Small intestine (tissue), 7 donors: ENCODE measurements around the gene CDH13. TPM values are rescaled to one million over a fixed set of nuclear protein-coding genes. Genes with fewer than 3 reads are reported as not detected.

Source experiments
- DNase-seq, 2 donors: peaks; one replicate each; pipeline versions ENCODE4 v3.0.0 to v3.0.0-alpha.2; 2013
- FAIRE-seq: peaks from 2 replicates; lab custom pipeline; 2012; peaks lifted over from hg19 to GRCh38; lab: Jason Lieb, UNC
- H3K27ac ChIP-seq, 3 donors: one replicate each; pipeline ENCODE4 v1.5.1; 2013; ENCODE audit warnings: low read length in 2 of 3, mild to moderate bottlenecking in 2 of 3, control low read depth in 1 of 3, inconsistent platforms in 1 of 3, low read depth in 1 of 3, moderate library complexity in 1 of 3
- H3K27me3 ChIP-seq, 3 donors: one replicate each; pipeline ENCODE4 v1.6.1; 2013; ENCODE audit warnings: low read length in 3 of 3, inconsistent platforms in 1 of 3; ENCODE audit not compliant: control insufficient read depth in 3 of 3, insufficient read depth in 3 of 3
- H3K36me3 ChIP-seq, 3 donors: one replicate each; pipeline ENCODE4 v1.6.1; 2013; ENCODE audit warnings: low read length in 3 of 3, inconsistent platforms in 1 of 3, low read depth in 1 of 3, mild to moderate bottlenecking in 1 of 3, moderate library complexity in 1 of 3; ENCODE audit not compliant: control insufficient read depth in 3 of 3, insufficient read depth in 2 of 3
- H3K4me1 ChIP-seq, 3 donors: one replicate each; pipeline ENCODE4 v1.6.1; 2013; ENCODE audit warnings: low read length in 2 of 3, inconsistent platforms in 1 of 3, low read depth in 1 of 3, mild to moderate bottlenecking in 1 of 3, moderate library complexity in 1 of 3; ENCODE audit not compliant: control insufficient read depth in 3 of 3, insufficient read depth in 2 of 3
- H3K4me3 ChIP-seq, 3 donors: one replicate each; pipeline ENCODE4 v1.5.1; 2013; ENCODE audit warnings: low read length in 3 of 3, control low read depth in 1 of 3, inconsistent platforms in 1 of 3, low read depth in 1 of 3, mild to moderate bottlenecking in 1 of 3, moderate library complexity in 1 of 3
- H3K9me3 ChIP-seq, 2 donors: one replicate each; pipeline ENCODE4 v1.6.1; 2013; ENCODE audit warnings: low read depth in 1 of 2, low read length in 1 of 2; ENCODE audit not compliant: control insufficient read depth in 2 of 2, insufficient read depth in 1 of 2
- WGBS, 3 donors: extraction: QIAGEN DNeasy Blood & Tissue Kit; methylation state at CpG; one replicate each; pipeline ENCODE4 v1.1.7; 2013; 5-methylcytosine and 5-hydroxymethylcytosine counted together
- polyA plus RNA-seq, 4 donors: library from polyadenylated mRNA; stranded (reverse) in 3 of 4; unstranded in 1 of 4; fragments of 200-250 nt in 3 of 4; fragments of 120-200 nt in 1 of 4; gene quantifications; one replicate each; pipeline versions ENCODE4 v1.2.1 to v1.2.3, GENCODE V29; 2013
- donor health status: healthy with polysubstance abuse.
- donor health status: control.
- donor health status: control.
- donor health status: Bipolar disorder and iron deficiency.
- donor health status: healthy.

Gene CDH13
- polyA plus RNA-seq, 4 donors: 0.27 to 15.0 (median 2.9) TPM; not detected in 1

DNA sequence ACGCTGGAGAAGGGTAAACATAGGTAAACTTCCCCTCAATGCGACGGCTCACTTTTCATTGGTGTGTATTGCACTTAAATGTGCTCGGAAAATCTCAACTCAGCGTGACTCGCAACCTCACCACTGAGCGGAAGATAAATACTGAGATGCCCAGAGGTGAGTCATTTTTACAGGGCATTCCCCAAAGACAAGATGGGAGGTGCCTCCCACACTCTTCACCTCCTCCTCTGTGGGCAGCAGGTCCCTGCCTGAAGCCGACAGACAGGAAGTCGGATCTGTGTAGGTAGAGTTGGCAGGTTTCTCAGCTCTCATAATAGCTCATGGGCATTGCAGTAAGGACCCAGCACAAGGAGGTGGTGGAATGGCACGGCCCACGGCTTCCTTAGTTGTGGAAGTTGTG is 906.4 kb downstream of the CDH13 start:
- no peak for FAIRE-seq
- WGBS, 3 donors: 67 to 79% (median 78%) methylated on average over 11 of the region's 11 CpGs
- no peaks in the 10 kb centered on the region for H3K36me3 ChIP-seq

DNA sequence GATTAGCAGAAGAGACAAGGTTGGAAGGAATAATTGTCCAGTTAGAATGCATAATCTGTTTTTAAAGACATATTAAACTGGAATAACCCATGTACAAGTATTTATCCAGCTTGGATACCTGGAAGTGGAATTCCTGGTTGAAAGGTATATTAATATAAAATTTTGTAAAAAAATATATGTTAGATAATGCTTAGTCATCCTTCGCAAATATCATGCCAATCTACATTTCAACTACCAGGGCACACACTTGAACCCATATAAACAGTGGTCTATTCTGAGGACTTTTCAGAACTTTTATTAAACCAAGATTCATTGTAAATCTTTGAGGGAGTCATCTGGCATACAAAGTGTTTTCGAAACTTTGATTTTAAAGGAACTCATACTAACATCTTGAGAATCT is 911.9 kb downstream of the CDH13 start:
- H3K4me3 ChIP-seq: no peak overlapping the region
- H3K9me3 ChIP-seq: no peaks in the 10 kb centered on the region
- DNase-seq: no peak
- no peaks in the 10 kb centered on the region for H3K36me3 ChIP-seq
- no peaks in the 10 kb centered on the region for H3K4me1 ChIP-seq
- FAIRE-seq: no peak
- no peaks in the 10 kb centered on the region for H3K27me3 ChIP-seq
- WGBS, 3 donors: 88 to 93% (median 92%) methylated on average over 2 of the region's 2 CpGs
- no peak overlapping the region for H3K27ac ChIP-seq

More for the DNA sequence above, 906.4 kb downstream of the CDH13 start:
- H3K4me1 ChIP-seq: no peaks in the 10 kb centered on the region
- DNase-seq: no peak
- no peak overlapping the region for H3K4me3 ChIP-seq
- no peaks in the 10 kb centered on the region for H3K27me3 ChIP-seq
- H3K9me3 ChIP-seq: no peaks in the 10 kb centered on the region
- H3K27ac ChIP-seq: no peak overlapping the region

DNA sequence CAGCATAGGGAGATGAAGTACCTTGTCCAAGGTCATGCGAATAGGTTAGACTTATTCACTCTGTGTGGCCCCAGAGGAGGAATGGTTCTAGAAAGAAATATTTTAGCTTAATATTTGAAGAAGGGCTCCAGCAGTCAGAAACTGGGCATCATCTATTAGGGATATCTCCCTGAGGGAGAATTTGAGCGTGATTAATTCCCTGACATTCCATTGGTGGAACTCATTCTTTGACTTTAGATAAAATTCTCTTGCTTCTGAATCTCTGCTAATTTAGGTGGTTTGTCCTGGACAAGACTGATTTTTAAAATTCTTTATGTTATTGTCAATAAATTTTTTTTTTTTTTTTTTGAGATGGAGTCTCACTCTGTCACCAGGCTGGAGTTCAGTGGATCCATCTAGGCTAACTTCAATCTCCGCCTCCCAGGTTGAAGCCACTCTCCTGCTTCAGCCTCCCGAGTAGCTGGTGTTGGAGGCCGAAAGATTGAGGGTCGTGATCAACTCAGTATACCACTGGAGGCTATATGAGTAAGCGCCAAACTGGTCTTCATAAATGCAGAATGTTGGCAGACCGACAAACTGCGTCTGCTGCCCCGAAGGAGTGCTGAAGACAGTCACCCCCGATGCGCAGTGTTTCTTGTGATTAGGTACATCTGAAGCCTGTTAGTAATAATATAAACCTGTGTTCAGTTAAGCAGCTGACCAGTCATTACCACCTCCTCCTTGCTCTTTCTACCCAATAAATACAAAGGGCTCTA is 913.1 kb downstream of the CDH13 start:
- Histone ChIP-seq H3K4me1 (no peaks in the 10 kb centered on the region), H3K9me3 (no peaks in the 10 kb centered on the region), H3K4me3 (no peak overlapping the region), H3K36me3 (no peaks in the 10 kb centered on the region), H3K27ac (no peak overlapping the region), H3K27me3 (no peaks in the 10 kb centered on the region)
- DNase-seq (no peak), FAIRE-seq (no peak)
- WGBS, 3 donors: 85 to 93% (median 86%) methylated on average over 12 of the region's 12 CpGs

DNA sequence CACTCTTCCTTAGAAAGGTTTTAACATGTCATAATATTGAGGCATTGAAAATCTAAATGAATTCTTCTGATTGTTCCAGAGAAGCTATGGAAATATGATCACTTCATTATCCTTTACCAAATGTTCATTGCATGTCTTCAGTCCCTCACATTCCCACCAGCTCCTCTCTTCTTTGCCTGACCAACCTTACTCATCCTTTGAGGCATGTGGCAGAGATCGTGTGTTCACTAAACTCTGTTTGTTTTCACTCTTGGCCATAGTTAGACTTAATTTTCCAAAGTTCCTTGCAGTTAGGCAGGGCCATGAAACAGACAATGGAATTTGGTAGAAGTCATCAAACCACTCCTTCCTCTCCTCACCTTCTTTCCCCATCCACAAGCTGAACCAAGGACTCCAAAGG is 914.5 kb downstream of the CDH13 start:
- Histone ChIP-seq H3K36me3 (no peaks in the 10 kb centered on the region), H3K4me1 (no peaks in the 10 kb centered on the region), H3K9me3 (no peaks in the 10 kb centered on the region), H3K27ac (no peak overlapping the region), H3K27me3 (no peaks in the 10 kb centered on the region), H3K4me3 (no peak overlapping the region)
- FAIRE-seq (no peak), DNase-seq (no peak)
- WGBS, 3 donors: 63 to 68% (median 67%) methylated on average over 1 of the region's 1 CpG

DNA sequence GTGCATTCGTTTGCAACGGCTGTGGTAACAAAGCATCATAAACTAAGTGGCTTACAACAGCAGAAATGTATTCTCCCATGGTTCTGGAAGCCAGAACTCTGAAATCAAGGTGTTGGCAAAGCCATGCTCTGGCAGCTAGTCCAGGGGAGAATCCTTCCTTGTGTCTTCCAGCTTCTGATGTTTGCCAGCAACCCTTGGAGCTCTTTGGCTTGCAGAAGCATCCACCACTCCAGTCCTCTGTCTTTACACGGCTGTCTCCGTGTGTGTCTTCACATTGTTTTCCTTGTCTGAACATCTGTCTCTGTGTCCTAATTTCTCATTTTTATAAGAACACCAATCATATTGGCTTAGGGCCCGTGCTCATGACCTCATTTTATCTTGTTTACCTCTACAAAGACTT is 915.7 kb downstream of the CDH13 start:
- no peaks in the 10 kb centered on the region for H3K9me3 ChIP-seq

DNA sequence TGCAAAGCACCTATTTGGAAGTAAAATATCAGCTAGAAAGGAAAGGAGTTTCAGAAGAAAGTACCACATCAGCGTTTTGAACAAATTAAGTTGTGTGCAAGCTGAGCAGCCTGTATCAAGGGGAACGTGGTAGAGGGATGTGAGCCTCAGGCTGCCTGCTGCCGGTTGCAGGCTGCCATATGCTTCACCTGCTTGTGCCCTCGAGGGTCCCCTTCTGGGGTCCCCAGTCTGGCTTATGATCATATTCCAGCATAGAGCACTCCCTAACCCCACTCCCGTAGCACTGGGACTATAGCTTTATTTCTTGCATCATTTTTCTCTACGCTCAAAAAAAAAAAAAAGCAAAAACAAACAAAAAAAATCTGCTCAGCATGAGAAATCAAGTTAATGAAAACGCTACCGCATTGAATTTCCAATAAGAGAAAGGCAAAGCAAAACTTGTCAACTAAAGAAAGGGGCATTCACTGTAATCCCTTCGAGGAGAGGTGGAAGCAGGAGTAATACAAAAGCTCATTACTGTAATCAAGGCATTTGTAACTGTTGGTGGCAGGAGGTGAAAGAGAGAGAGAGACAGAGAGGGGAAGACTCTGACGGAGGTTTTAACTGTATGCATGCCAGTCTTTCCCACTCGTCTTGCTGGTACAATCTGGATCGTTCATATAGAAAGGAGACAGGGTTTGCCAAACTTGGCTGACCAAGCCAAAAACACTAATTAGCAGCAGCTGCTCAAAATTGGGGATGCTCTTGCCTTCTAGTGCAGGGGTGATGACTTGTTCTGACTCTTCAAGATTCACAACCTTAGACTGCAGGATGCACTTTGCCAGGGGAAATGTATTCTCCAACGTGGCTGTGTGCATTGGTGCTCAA is 922.8 kb downstream of the CDH13 start:
- H3K4me1 ChIP-seq: no peaks in the 10 kb centered on the region
- DNase-seq (no peak), FAIRE-seq (no peak)
- H3K27ac ChIP-seq: no peak overlapping the region
- no peaks in the 10 kb centered on the region for H3K27me3 ChIP-seq
- H3K4me3 ChIP-seq: no peak overlapping the region
- no peaks in the 10 kb centered on the region for H3K9me3 ChIP-seq
- WGBS, 3 donors: 46 to 61% (median 52%) methylated on average over 13 of the region's 13 CpGs
- H3K36me3 ChIP-seq: no peaks in the 10 kb centered on the region

More for the DNA sequence above, 915.7 kb downstream of the CDH13 start:
- no peak for DNase-seq
- H3K27me3 ChIP-seq: no peaks in the 10 kb centered on the region
- H3K27ac ChIP-seq: no peak overlapping the region
- 66 to 67% (median 67%) methylated on average over 5 of the region's 5 CpGs for WGBS, 3 donors
- no peaks in the 10 kb centered on the region for H3K36me3 ChIP-seq
- no peak overlapping the region for H3K4me3 ChIP-seq
- FAIRE-seq: no peak
- no peaks in the 10 kb centered on the region for H3K4me1 ChIP-seq

DNA sequence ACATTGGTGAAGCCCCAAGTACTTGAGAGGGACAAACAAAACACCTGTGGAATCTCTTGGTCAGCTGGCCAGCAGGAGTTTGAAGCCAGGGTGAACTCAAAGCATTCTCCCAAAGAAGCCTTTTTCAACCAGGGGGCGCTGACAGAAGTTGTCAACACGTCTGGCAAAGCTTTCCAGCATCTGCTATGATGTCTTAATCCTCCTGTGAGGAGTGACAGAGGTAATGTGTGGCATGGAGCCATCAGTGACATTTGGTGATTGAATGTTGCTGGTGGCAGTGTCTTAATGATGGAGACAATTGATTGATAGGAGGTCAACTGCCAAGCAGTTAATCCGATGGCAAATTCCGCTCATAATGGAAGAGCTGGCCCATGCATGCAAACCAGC is 923.4 kb downstream of the CDH13 start:
- Histone ChIP-seq H3K4me1 (no peaks in the 10 kb centered on the region), H3K4me3 (no peak overlapping the region), H3K27ac (no peak overlapping the region), H3K9me3 (no peaks in the 10 kb centered on the region), H3K36me3 (no peaks in the 10 kb centered on the region), H3K27me3 (no peaks in the 10 kb centered on the region)
- WGBS, 3 donors: 50 to 68% (median 62%) methylated on average over 4 of the region's 4 CpGs
- FAIRE-seq: no peak
- no peak for DNase-seq

DNA sequence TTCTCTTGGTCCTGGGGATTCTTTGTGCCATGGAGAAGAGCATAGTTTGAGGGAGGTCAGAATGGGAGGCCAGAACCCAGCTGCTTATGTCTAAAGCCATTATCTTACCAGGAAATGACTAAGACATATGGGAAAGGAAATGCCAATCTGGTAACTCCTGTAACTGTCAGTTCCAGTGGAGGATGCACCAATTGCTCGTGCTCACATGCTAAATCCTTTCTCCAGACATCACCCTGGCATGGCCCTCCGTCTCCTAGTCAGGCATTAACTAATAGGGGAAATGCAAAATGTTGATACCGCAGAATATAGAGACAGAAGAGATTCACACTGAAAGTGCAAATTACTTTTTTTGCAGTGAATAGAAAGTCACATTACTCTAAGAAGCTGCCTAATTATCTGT is 925.5 kb downstream of the CDH13 start:
- Histone ChIP-seq H3K4me3 (no peak overlapping the region), H3K27me3 (no peaks in the 10 kb centered on the region), H3K4me1 (no peaks in the 10 kb centered on the region), H3K9me3 (no peaks in the 10 kb centered on the region), H3K27ac (no peak overlapping the region), H3K36me3 (no peaks in the 10 kb centered on the region)
- 70 to 76% (median 75%) methylated on average over 3 of the region's 3 CpGs for WGBS, 3 donors
- DNase-seq: no peak
- FAIRE-seq: no peak
